WTC11 (cell line): Measurements from ENCODE around the gene EIF4E1B. TPM values are rescaled to one million over a fixed set of nuclear protein-coding genes. Genes with fewer than 3 reads are reported as not detected.
A peak's percentile ranks its signal among the peaks of the same experiment; 100 is the strongest.

Experiments
- ATF2 ChIP-seq: sonication (generic); formaldehyde crosslinking; IDR thresholded peaks from 2 replicates; pipeline ENCODE4 v1.8.1; 2022; ENCODE audit warnings: low read depth, missing genetic modification reagents, borderline replicate concordance
- CREB1 ChIP-seq: sonication (generic); formaldehyde crosslinking; IDR thresholded peaks from 2 replicates; pipeline ENCODE4 v1.8.0; 2023; ENCODE audit warnings: mild to moderate bottlenecking, missing genetic modification reagents
- CREM ChIP-seq: sonication (generic); formaldehyde crosslinking; IDR thresholded peaks from 2 replicates; pipeline ENCODE4 v1.8.1; 2022; ENCODE audit warnings: mild to moderate bottlenecking, missing genetic modification reagents, moderate library complexity
- CTCF ChIP-seq: fragments of 200-600 bp; IDR thresholded peaks from 2 replicates; pipeline ENCODE4 v1.8.0; 2022; ENCODE audit warnings: antibody characterized with exemption
- ELF4 ChIP-seq: sonication (generic); formaldehyde crosslinking; IDR thresholded peaks from 2 replicates; pipeline ENCODE4 v1.8.1; 2022; ENCODE audit warnings: low read depth, mild to moderate bottlenecking, moderate library complexity, missing genetic modification reagents
- ESRRA ChIP-seq: sonication (generic); formaldehyde crosslinking; IDR thresholded peaks from 2 replicates; pipeline ENCODE4 v1.8.1; 2022; ENCODE audit warnings: mild to moderate bottlenecking, missing genetic modification reagents, borderline replicate concordance
- GABPB1 ChIP-seq: sonication (generic); formaldehyde crosslinking; IDR thresholded peaks from 2 replicates; pipeline ENCODE4 v1.8.1; 2023; ENCODE audit warnings: mild to moderate bottlenecking, missing genetic modification reagents
- GTF2I ChIP-seq: fragments of 250-450 bp; sonication (Bioruptor Pico); conservative IDR thresholded peaks from 2 replicates; pipeline ENCODE4 v1.4.0; 2021; ENCODE audit warnings: mild to moderate bottlenecking
- HMGA2 ChIP-seq: fragments of 250-450 bp; sonication (Bioruptor Pico); IDR thresholded peaks from 2 replicates; pipeline ENCODE4 v1.4.0; 2021; ENCODE audit warnings: mild to moderate bottlenecking, moderate library complexity
- IRF2 ChIP-seq: sonication (generic); formaldehyde crosslinking; IDR thresholded peaks from 2 replicates; pipeline ENCODE4 v1.8.0; 2022; ENCODE audit warnings: low read depth, missing genetic modification reagents, borderline replicate concordance
- JUN ChIP-seq: sonication (generic); formaldehyde crosslinking; IDR thresholded peaks from 2 replicates; pipeline ENCODE4 v1.8.0; 2023; ENCODE audit warnings: mild to moderate bottlenecking, missing genetic modification reagents
- MAX ChIP-seq: sonication (generic); formaldehyde crosslinking; IDR thresholded peaks from 2 replicates; pipeline ENCODE4 v1.8.0; 2022; ENCODE audit warnings: mild to moderate bottlenecking, missing genetic modification reagents
- MLX ChIP-seq: sonication (generic); formaldehyde crosslinking; IDR thresholded peaks from 2 replicates; pipeline ENCODE4 v1.8.1; 2023; ENCODE audit warnings: mild to moderate bottlenecking, missing genetic modification reagents, moderate library complexity
- MYBL2 ChIP-seq: sonication (generic); formaldehyde crosslinking; IDR thresholded peaks from 2 replicates; pipeline ENCODE4 v1.8.1; 2023; ENCODE audit warnings: mild to moderate bottlenecking, moderate library complexity, missing genetic modification reagents
- NFYB ChIP-seq: sonication (generic); formaldehyde crosslinking; conservative IDR thresholded peaks from 2 replicates; pipeline ENCODE4 v1.8.0; 2022; ENCODE audit warnings: low read depth, missing genetic modification reagents
- NR1H2 ChIP-seq: sonication (generic); formaldehyde crosslinking; IDR thresholded peaks from 2 replicates; pipeline ENCODE4 v1.9.0; 2021; ENCODE audit warnings: mild to moderate bottlenecking, moderate library complexity, missing genetic modification reagents
- NR2C2 ChIP-seq: sonication (generic); formaldehyde crosslinking; IDR thresholded peaks from 2 replicates; pipeline ENCODE4 v1.8.0; 2022; ENCODE audit warnings: mild to moderate bottlenecking, missing genetic modification reagents
- OVOL2 ChIP-seq: fragments of 250-450 bp; sonication (Bioruptor Pico); IDR thresholded peaks from 2 replicates; pipeline ENCODE4 v1.9.0; 2021; ENCODE audit warnings: mild to moderate bottlenecking, borderline replicate concordance
- PRRX2 ChIP-seq: fragments of 250-450 bp; sonication (Bioruptor Pico); IDR thresholded peaks from 2 replicates; pipeline ENCODE4 v1.8.0; 2021; ENCODE audit warnings: mild to moderate bottlenecking
- RORB ChIP-seq: fragments of 250-450 bp; sonication (Bioruptor Pico); IDR thresholded peaks from 2 replicates; pipeline ENCODE4 v1.9.0; 2021; ENCODE audit warnings: mild to moderate bottlenecking
- SMAD3 ChIP-seq: sonication (generic); formaldehyde crosslinking; IDR thresholded peaks from 2 replicates; pipeline ENCODE4 v1.8.0; 2022; ENCODE audit warnings: missing genetic modification reagents, mild to moderate bottlenecking, borderline replicate concordance
- SOX15 ChIP-seq: fragments of 250-450 bp; sonication (Bioruptor Pico); IDR thresholded peaks from 2 replicates; pipeline ENCODE4 v1.9.0; 2021; ENCODE audit warnings: mild to moderate bottlenecking
- TP53 ChIP-seq: sonication (generic); formaldehyde crosslinking; IDR thresholded peaks from 2 replicates; pipeline ENCODE4 v1.8.1; 2023; ENCODE audit warnings: mild to moderate bottlenecking, missing genetic modification reagents
- USF1 ChIP-seq: sonication (generic); formaldehyde crosslinking; IDR thresholded peaks from 2 replicates; pipeline ENCODE4 v1.8.0; 2022; ENCODE audit warnings: mild to moderate bottlenecking, missing genetic modification reagents
- ZBTB21 ChIP-seq: sonication (generic); formaldehyde crosslinking; IDR thresholded peaks from 2 replicates; pipeline ENCODE4 v1.8.1; 2023; ENCODE audit warnings: mild to moderate bottlenecking, missing genetic modification reagents, borderline replicate concordance
- ZNF263 ChIP-seq: sonication (generic); formaldehyde crosslinking; IDR thresholded peaks from 2 replicates; pipeline ENCODE4 v1.8.1; 2022; ENCODE audit warnings: low read depth, mild to moderate bottlenecking, moderate library complexity, missing genetic modification reagents
- ZNF423 ChIP-seq: fragments of 250-450 bp; sonication (Bioruptor Pico); IDR thresholded peaks from 2 replicates; pipeline ENCODE4 v2.1.2; 2022; ENCODE audit warnings: mild to moderate bottlenecking, moderate library complexity
- total RNA-seq: library from RNA; stranded (reverse); gene quantifications from 3 replicates; pipeline ENCODE4 v1.2.3, GENCODE V29; 2021
- TF ChIP-seq, protein P1 (sequence below): fragments of 250-450 bp; sonication (Bioruptor Pico); IDR thresholded peaks from 2 replicates; pipeline ENCODE4 v1.9.0; 2021; ENCODE audit warnings: mild to moderate bottlenecking
- TF ChIP-seq, protein P2 (sequence below): sonication (generic); formaldehyde crosslinking; IDR thresholded peaks from 2 replicates; pipeline ENCODE4 v1.8.1; 2023; ENCODE audit warnings: mild to moderate bottlenecking, missing genetic modification reagents, borderline replicate concordance

The EIF4E1B gene
- total RNA-seq, 1 experiment from 2014 or later: 0.74 TPM

GRCh38 chr5:176619569-176620332 lies 10.7 kb upstream of the EIF4E1B start (continued):
- no peak for TF ChIP-seq MLX (CRISPR knock-in tag)
- no peak for TF ChIP-seq CTCF
- no peak for TF ChIP-seq IRF2 (CRISPR knock-in tag)
- no peak for TF ChIP-seq CREB1 (CRISPR knock-in tag)
- TF ChIP-seq NFYB (CRISPR knock-in tag): no peak
- TF ChIP-seq GABPB1 (CRISPR knock-in tag): no peak
- 0 out of 2 replicates have a peak, but pooled peaks have one; percentile 65 for TF ChIP-seq ZBTB21 (CRISPR knock-in tag)
- TF ChIP-seq PRRX2 (CRISPR knock-in tag): no peak
- peak; percentile 85 for TF ChIP-seq MAX (CRISPR knock-in tag)
- peak; percentile 55; the same call in 1 of the 2 replicates for TF ChIP-seq TP53
- no peak for TF ChIP-seq ESRRA
- TF ChIP-seq OVOL2: no peak
- TF ChIP-seq RORB (CRISPR knock-in tag): no peak
- no peak for TF ChIP-seq ZNF263 (CRISPR knock-in tag)
- no peak for TF ChIP-seq SMAD3
- peak; percentile 47; the same call in 1 of the 2 replicates for TF ChIP-seq ELF4 (CRISPR knock-in tag)
- TF ChIP-seq, protein P1, sequence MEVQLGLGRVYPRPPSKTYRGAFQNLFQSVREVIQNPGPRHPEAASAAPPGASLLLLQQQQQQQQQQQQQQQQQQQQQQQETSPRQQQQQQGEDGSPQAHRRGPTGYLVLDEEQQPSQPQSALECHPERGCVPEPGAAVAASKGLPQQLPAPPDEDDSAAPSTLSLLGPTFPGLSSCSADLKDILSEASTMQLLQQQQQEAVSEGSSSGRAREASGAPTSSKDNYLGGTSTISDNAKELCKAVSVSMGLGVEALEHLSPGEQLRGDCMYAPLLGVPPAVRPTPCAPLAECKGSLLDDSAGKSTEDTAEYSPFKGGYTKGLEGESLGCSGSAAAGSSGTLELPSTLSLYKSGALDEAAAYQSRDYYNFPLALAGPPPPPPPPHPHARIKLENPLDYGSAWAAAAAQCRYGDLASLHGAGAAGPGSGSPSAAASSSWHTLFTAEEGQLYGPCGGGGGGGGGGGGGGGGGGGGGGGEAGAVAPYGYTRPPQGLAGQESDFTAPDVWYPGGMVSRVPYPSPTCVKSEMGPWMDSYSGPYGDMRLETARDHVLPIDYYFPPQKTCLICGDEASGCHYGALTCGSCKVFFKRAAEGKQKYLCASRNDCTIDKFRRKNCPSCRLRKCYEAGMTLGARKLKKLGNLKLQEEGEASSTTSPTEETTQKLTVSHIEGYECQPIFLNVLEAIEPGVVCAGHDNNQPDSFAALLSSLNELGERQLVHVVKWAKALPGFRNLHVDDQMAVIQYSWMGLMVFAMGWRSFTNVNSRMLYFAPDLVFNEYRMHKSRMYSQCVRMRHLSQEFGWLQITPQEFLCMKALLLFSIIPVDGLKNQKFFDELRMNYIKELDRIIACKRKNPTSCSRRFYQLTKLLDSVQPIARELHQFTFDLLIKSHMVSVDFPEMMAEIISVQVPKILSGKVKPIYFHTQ (CRISPR knock-in tag): no peak
- TF ChIP-seq, protein P2, sequence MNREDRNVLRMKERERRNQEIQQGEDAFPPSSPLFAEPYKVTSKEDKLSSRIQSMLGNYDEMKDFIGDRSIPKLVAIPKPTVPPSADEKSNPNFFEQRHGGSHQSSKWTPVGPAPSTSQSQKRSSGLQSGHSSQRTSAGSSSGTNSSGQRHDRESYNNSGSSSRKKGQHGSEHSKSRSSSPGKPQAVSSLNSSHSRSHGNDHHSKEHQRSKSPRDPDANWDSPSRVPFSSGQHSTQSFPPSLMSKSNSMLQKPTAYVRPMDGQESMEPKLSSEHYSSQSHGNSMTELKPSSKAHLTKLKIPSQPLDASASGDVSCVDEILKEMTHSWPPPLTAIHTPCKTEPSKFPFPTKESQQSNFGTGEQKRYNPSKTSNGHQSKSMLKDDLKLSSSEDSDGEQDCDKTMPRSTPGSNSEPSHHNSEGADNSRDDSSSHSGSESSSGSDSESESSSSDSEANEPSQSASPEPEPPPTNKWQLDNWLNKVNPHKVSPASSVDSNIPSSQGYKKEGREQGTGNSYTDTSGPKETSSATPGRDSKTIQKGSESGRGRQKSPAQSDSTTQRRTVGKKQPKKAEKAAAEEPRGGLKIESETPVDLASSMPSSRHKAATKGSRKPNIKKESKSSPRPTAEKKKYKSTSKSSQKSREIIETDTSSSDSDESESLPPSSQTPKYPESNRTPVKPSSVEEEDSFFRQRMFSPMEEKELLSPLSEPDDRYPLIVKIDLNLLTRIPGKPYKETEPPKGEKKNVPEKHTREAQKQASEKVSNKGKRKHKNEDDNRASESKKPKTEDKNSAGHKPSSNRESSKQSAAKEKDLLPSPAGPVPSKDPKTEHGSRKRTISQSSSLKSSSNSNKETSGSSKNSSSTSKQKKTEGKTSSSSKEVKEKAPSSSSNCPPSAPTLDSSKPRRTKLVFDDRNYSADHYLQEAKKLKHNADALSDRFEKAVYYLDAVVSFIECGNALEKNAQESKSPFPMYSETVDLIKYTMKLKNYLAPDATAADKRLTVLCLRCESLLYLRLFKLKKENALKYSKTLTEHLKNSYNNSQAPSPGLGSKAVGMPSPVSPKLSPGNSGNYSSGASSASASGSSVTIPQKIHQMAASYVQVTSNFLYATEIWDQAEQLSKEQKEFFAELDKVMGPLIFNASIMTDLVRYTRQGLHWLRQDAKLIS (CRISPR knock-in tag): no peak
- TF ChIP-seq NR2C2 (CRISPR knock-in tag): 0 out of 2 replicates have a peak, but pooled peaks have one; percentile 18
- TF ChIP-seq SOX15 (CRISPR knock-in tag): no peak
- no peak for TF ChIP-seq GTF2I
- no peak for TF ChIP-seq USF1 (CRISPR knock-in tag)
- TF ChIP-seq ATF2 (CRISPR knock-in tag): no peak
- no peak for TF ChIP-seq NR1H2 (CRISPR knock-in tag)
- no peak for TF ChIP-seq HMGA2
- TF ChIP-seq MYBL2 (CRISPR knock-in tag): 0 out of 2 replicates have a peak, but pooled peaks have one; percentile 23
- TF ChIP-seq JUN (CRISPR knock-in tag): no peak
- TF ChIP-seq ZNF423 (CRISPR knock-in tag): no peak
- TF ChIP-seq CREM: no peak
